ENCODE results near the gene ZCCHC24.
"Not testable (repeated sequence)": the region's sequence is repeated elsewhere in the genome, so short reads cannot be mapped to it uniquely, and the experiment has no call there.

The ZCCHC24 gene

GRCh38 chr10:79340646-79341244 is 104.7 kb downstream of the ZCCHC24 start:
- no peak for DNase-seq

GRCh38 chr10:79339266-79339665 is 106.2 kb downstream of the ZCCHC24 start:
- no peak for DNase-seq

DNA sequence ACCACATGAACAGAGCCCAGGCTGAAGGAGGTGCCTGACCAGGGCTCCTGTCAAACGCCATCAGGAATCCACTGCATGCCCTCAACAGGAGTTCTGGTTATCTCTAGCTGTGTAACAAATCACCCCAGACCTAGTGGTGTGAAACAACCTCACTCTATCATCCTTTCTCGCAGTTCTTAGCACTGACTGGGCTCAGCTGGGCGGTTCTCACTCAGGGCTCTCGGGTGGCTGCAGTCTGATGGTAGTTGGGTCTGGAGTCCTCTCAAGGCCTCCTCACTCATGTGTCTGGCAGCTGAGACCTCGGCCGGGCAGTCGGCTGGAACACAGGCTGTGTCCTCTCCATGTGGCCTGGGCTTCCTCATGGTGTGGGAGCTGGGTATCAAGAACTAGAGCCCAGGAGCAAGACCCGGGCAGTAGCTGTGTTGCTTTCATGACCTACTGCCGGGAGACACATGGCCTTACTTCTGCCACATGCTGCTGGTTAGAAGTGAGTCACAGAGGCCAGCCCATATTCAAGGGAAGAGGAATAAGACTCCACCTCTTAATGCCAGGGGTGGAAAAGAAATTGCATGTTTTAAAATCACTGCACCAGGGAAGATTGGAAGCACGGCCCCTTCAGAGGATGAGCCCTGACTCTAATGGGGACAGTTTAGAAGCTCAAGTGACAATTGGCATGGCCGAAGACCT is 107.5 kb downstream of the ZCCHC24 start:
- not testable (repeated sequence) for DNase-seq

GRCh38 chr10:79336739-79337138 is 108.7 kb downstream of the ZCCHC24 start:
- no peak for DNase-seq

DNA sequence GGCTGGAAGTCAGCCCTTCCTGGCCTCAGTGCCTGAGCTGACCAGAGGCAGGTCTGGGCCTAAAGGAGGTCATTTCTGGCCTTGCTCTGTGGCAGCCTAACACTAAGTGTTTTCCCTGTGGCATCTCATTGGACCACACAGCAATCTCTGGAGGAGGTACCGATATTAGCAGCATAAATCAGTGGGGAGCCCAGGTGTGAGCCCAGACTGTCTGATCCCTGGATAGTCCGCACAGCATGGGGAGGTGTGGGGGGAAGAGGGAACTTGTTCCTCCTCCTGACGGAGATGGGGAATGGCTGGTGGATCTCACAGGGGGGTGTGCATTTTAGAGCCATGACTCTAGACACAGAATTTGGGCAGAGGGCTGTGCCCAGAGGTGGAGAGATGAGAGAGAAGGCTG is 109.1 kb downstream of the ZCCHC24 start:
- DNase-seq, result no peak

DNA sequence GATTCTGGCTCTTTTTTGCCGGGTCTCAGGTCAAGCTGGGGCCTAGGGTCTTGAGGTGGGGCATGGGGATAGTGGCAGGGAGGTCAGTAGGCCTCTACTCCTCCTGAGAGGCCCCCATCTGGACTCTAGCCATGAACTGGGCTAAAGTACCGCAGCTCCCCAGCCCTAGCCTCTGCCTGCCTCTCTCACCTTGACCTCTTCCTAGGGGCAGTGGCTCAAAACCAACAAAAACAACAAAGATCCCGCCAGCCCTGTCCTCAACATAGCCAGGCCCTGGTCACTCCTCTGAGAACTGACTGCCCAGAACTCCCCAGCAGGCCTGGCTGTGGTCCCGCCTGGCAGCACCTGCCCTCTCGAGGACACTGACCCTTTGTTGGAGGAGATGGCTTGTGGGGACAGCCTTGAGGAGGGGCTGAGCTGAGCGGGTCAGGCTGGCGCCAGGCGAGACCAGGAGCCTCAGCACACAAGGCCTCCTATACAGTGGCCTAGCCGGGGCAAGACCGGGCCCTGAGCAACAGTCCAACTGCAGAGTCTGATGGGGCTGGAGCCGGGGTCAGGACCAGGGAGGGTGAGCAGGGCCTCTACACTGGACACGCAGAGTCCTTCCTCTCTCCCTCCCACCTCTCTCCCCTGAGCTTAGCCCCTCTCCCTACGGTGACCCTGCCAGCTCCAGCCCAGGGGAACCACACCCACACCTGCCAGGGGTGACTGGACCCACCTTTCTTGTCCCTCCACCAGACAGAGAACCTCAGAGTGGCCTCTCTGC is 109.8 kb downstream of the ZCCHC24 start:
- DNase-seq, result no peak

GRCh38 chr10:79335094-79335469 is 110.3 kb downstream of the ZCCHC24 start:
- DNase-seq, result no peak

DNA sequence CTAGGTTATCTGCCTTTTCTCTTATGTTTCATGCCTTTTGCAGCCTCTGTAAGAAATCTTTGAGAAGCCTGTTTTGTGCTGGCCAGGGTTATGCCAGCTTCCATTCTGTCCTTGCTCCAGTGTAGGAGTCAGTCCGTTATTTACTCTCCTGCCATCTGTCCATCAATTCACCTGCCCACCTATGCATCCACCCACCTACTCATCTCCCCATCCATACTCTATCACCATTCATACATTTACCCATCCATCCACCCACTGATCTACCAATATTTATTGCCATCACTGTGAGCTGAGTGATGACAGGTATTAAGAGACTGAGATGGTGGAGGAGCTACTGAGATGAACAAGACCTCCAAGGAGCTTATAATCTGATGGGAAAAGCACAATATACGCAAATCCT is 110.9 kb downstream of the ZCCHC24 start:
- no peak for DNase-seq

DNA sequence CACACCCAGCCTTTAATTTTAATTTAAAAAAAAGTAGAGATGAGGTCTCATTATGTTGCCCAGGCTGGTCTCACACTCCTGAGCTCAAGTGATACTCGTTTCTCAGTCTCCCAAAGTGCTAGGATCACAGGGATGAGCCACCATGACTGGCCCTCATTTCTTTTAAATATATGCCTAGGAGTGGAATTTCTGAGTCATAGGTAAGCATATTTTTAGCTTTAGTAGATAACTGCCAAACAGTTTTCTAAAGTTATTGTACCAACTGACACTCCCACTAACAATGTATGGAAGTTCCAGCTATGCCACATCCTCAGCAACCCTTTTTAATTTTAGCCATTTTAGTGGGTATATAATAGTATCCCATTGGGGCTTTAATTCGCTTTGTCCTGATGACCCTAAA is 111.9 kb downstream of the ZCCHC24 start:
- no peak for DNase-seq

DNA sequence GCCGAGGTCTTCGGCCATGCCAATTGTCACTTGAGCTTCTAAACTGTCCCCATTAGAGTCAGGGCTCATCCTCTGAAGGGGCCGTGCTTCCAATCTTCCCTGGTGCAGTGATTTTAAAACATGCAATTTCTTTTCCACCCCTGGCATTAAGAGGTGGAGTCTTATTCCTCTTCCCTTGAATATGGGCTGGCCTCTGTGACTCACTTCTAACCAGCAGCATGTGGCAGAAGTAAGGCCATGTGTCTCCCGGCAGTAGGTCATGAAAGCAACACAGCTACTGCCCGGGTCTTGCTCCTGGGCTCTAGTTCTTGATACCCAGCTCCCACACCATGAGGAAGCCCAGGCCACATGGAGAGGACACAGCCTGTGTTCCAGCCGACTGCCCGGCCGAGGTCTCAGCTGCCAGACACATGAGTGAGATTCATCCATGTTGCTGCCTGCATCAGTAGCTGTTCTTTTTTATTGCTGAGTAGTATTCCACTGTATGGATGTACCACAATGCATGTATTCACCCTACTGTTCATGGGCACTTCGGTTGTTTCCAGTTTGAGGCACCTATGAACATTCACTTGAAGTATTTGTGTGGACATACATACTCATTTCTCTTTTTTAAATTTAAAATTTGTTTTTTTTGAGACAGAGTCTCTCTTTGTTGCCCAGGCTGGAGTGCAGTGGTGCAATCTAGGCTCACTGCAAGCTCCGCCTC is 112.7 kb downstream of the ZCCHC24 start:
- DNase-seq, result not testable (repeated sequence)
